BJ (cell line): ENCODE results near the gene SLFN12. TPM values are rescaled to one million over a fixed set of nuclear protein-coding genes. Genes with fewer than 3 reads are reported as not detected.
A peak's percentile ranks its signal among the peaks of the same experiment; 100 is the strongest.

Experiments
- CTCF ChIA-PET: fragments of 350-600 bp; formaldehyde crosslinking; extraction: SDS; loops from one replicate; lab custom pipeline; 2021; ENCODE audit warnings: antibody characterized with exemption, inconsistent platforms; lab: Yijun Ruan, JAX
- POLR2A ChIA-PET: fragments of 300-600 bp; sonication (Branson Sonifier 250); formaldehyde crosslinking; extraction: SDS; loops from one replicate; lab custom pipeline; 2021; ENCODE audit warnings: antibody characterized with exemption; lab: Charles Lee
- DNase-seq: peaks from one replicate; pipeline ENCODE4 v3.0.0-alpha.2; 2011; ENCODE audit warnings: low read depth
- H3K27me3 ChIP-seq: 2 replicates; pipeline ENCODE4 v1.6.0; 2011; ENCODE audit warnings: low read length; ENCODE audit not compliant: control insufficient read depth, insufficient read depth
- H3K36me3 ChIP-seq: 2 replicates; pipeline ENCODE4 v1.5.1; 2011; ENCODE audit warnings: low read length; ENCODE audit not compliant: control insufficient read depth, insufficient read depth
- H3K4me3 ChIP-seq: 2 replicates; pipeline ENCODE4 v1.5.1; 2011; ENCODE audit warnings: low read depth, mild to moderate bottlenecking, control low read depth, low read length
- polyA minus RNA-seq: library from RNA; depleted of rRNA, polyadenylated mRNA; stranded (reverse); fragments of >200 nt; gene quantifications from 2 replicates; pipeline ENCODE4 v1.2.3, GENCODE V29; 2011; rRNA and poly(A)+ RNA removed
- polyA plus RNA-seq: library from polyadenylated mRNA; depleted of rRNA; stranded (reverse); fragments of >200 nt; gene quantifications from 2 replicates; pipeline ENCODE4 v1.2.3, GENCODE V29; 2011; rRNA removed
- TF ChIP-seq, protein P1 (sequence below): IDR thresholded peaks from 2 replicates; pipeline ENCODE4 v1.5.1; 2011; ENCODE audit warnings: low read depth, mild to moderate bottlenecking, control low read depth, inconsistent platforms, low read length, moderate library complexity; ENCODE audit not compliant: insufficient read depth

SLFN12 gene
- polyA plus RNA-seq = 8.6 and 16.5 TPM in 2 replicates
- polyA minus RNA-seq = 9.7 and 12.7 TPM in 2 replicates

DNA sequence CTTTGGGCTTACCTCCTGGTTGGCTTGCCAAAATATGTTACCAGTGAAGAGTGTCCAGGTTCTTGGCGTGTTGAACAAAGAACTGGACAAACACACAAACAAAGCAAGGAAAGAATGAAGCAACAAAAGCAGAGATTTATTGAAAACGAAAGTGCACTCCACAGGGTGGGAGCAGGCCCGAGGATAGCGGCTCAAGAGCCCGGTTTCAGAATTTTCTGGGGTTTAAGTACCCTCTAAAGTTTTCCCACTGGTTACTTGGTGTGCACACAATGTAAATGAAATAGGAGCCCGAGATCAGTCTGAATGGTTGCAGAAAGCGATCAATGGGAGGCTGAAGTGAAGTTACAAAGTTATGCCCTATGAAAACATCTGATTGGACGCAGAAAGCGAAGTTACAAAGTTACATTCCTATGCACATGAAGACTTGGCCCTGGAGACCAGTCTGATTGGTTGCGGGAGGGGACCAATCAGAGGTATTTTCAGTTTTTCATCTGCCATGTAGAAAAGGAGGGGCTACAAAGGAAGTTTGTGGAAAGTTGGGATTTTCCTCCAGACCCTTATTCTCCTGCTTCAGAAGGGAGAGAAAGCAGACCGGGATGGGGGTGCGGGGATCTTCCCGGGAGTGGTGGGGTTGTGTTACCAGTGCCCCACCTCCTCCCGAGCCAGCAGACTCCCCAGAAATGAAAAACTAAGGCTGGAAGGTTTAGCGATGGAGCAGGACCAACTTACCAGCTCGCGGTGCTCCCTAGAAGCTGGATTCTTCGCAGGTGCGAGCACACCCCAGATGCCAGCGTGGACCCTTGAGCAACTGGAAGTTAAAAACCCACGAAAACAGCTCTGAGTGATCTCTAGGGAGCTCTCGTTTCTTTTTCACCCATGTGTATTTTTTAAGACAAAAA is at the start of gene SLFN12:
SLFN12 (minus strand) TSS at position 325 of the 899 bp plus-strand sequence. CDS start 9,472 bp downstream, outside the sequence.
- Histone ChIP-seq H3K27me3 (no peaks in the 10 kb centered on the region), H3K4me3 (peak within 1 kb of the TSS; percentile 63), H3K36me3 (peaks cover 2% of the 10 kb centered on the region; the same call in 1 of the 2 replicates)
- ChIA-PET POLR2A (interaction anchor here (0.6 kb wide), 1 partner anchor 41 kb away, joined by 3 read pairs; no protein-coding TSS in a partner anchor), CTCF (interaction anchor here (0.6 kb wide), 1 partner anchor 215 kb away, joined by 3 read pairs; no protein-coding TSS in a partner anchor)
- DNase-seq = peak; percentile 76
- TF ChIP-seq, protein P1, sequence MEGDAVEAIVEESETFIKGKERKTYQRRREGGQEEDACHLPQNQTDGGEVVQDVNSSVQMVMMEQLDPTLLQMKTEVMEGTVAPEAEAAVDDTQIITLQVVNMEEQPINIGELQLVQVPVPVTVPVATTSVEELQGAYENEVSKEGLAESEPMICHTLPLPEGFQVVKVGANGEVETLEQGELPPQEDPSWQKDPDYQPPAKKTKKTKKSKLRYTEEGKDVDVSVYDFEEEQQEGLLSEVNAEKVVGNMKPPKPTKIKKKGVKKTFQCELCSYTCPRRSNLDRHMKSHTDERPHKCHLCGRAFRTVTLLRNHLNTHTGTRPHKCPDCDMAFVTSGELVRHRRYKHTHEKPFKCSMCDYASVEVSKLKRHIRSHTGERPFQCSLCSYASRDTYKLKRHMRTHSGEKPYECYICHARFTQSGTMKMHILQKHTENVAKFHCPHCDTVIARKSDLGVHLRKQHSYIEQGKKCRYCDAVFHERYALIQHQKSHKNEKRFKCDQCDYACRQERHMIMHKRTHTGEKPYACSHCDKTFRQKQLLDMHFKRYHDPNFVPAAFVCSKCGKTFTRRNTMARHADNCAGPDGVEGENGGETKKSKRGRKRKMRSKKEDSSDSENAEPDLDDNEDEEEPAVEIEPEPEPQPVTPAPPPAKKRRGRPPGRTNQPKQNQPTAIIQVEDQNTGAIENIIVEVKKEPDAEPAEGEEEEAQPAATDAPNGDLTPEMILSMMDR = no peak

DNA sequence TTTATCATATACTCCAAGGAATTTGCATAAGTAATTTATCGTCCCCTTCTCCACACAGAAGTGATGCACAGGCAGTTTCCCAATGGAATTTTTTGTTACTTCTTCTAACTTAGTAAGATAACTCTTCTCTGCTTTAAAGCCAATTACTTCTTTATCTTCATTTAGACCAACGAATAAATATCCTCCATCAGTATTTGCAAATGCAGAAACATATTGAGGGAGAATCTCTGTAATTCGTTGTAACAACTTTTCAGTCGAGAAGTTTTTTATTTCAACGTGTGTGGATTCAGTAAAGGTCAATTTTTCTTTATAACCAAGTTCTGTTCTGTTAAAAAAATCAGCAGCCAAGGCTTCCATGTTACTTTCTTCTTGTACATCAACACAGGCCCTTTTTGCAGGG is 47.0 kb upstream of the SLFN12 start:
- POLR2A ChIA-PET = no interaction called here
- DNase-seq = no peak

DNA sequence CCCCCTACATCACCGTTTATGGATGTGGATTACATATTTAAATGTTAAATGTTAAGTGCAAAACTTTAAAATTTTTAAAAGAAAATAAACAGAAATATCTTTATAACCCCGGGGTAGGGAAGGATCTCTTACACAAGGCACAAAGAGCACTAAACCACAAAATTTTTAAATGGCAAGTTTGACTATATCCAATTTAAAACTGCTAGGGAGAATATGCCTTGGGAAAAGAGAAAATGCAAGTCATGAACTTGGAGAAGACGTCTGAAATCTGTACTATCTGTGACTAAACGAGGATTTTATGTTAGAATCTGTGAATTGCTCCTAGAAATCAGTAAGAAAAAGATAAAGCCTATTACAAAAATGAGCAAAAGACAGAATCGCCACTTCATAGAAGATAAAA is 44.9 kb upstream of the SLFN12 start:
- POLR2A ChIA-PET = no interaction called here
- DNase-seq = no peak
- TF ChIP-seq, protein P1 = no peak
- CTCF ChIA-PET = no interaction called here
- Histone ChIP-seq H3K27me3 (peaks cover 5% of the 10 kb centered on the region), H3K4me3 (no peak overlapping the region), H3K36me3 (no peaks in the 10 kb centered on the region)

More for the DNA sequence above, 47.0 kb upstream of the SLFN12 start:
- no peaks in the 10 kb centered on the region for H3K36me3 ChIP-seq
- TF ChIP-seq, protein P1 = no peak
- peaks cover 9% of the 10 kb centered on the region for H3K27me3 ChIP-seq
- H3K4me3 ChIP-seq = no peak overlapping the region
- CTCF ChIA-PET = interaction anchor here (0.8 to 1.0 kb wide), 2 partner anchors 9 to 12 kb away, joined by 3 to 4 read pairs; no protein-coding TSS in a partner anchor

DNA sequence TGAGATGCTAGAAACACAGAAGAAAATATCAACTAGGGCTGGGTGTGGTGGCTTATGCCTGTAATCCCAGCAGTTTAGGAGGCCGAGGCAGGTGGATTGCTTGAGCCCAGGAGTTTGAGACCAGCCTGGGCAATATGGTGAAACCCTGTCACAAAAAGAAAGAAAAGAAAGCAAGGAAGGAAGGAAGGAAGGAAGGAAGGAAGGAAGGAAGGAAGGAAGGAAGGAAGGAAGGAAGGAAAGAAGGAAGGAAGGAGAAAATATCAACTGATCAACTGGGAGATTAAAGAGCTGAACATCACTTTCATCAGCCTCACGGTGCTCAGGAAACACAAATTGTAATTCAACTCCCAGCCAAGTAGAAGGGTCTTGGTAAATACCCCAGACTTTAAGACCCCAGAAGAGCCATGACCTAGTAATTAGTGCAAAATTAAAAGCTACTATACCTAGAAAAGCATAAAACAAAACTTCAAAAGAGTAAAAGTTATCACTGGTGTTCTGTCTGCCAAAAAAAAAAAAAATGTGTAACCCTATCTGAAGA is 44.1 kb upstream of the SLFN12 start:
- Histone ChIP-seq H3K4me3 (no peak overlapping the region), H3K27me3 (peaks cover 2% of the 10 kb centered on the region), H3K36me3 (no peaks in the 10 kb centered on the region)
- CTCF ChIA-PET = no interaction called here
- TF ChIP-seq, protein P1 = no peak
- POLR2A ChIA-PET = interaction anchor here (0.6 kb wide), 1 partner anchor 399 kb away, joined by 13 read pairs; no protein-coding TSS in a partner anchor
- no peak for DNase-seq

DNA sequence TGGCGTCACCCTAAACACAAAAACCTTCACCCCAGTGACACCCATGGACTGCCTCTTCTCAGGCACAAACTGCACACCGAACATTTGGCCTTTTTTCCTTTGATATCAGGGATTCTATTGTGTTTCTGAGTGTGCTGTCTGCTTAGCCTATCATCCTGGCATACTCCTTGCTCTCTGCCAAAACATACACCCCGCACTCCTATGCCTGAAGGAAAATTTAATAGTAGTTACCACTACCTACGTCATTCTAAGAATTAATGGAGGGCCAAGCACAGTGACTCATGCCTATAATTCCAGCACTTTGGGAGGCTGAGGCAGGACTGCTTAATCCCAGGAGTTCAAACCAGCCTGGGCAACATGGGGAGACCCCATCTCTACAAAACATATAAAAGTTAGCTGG is 36.2 kb upstream of the SLFN12 start:
- DNase-seq = no peak
- no peaks in the 10 kb centered on the region for H3K36me3 ChIP-seq
- H3K27me3 ChIP-seq = no peaks in the 10 kb centered on the region
- no peak overlapping the region for H3K4me3 ChIP-seq
- POLR2A ChIA-PET = no interaction called here
- TF ChIP-seq, protein P1 = no peak
- CTCF ChIA-PET = no interaction called here
